Activated CD4-positive, alpha-beta T cell treated with anti-CD3 and anti-CD28 coated beads for 36 hours (primary cell): ENCODE data around the gene RPRD1B. TPM values are rescaled to one million over a fixed set of nuclear protein-coding genes. Genes with fewer than 3 reads are reported as not detected.

Experiments
- ATAC-seq: fragments of 200-7000 bp; cut with Tn5 transposase; one replicate; pipeline ENCODE4 v1.10.0; 2021; ENCODE audit warnings: mild to moderate bottlenecking, moderate library complexity
- CTCF ChIA-PET: fragments of 350-600 bp; sonication (Branson Sonifier 250); formaldehyde crosslinking; loops from one replicate; lab custom pipeline; 2021; ENCODE audit warnings: antibody characterized with exemption; lab: Charles Lee
- POLR2A ChIA-PET: fragments of 350-600 bp; sonication (Branson Sonifier 250); formaldehyde crosslinking; loops from one replicate; lab custom pipeline; 2021; ENCODE audit warnings: antibody characterized with exemption, inconsistent platforms; lab: Charles Lee
- DNase-seq: peaks from one replicate; pipeline ENCODE4 v3.0.0-alpha.2; 2020
- H3K27ac Mint-ChIP-seq: one replicate; pipeline ENCODE4 v1.8.0; 2021; ENCODE audit warnings: mixed read lengths
- H3K27me3 Mint-ChIP-seq: one replicate; pipeline ENCODE4 v1.8.0; 2021; ENCODE audit warnings: mixed read lengths
- H3K36me3 Mint-ChIP-seq: one replicate; pipeline ENCODE4 v1.8.0; 2021; ENCODE audit warnings: low read depth, mixed read lengths
- H3K4me1 Mint-ChIP-seq: one replicate; pipeline ENCODE4 v1.8.0; 2021; ENCODE audit warnings: mixed read lengths
- H3K4me3 Mint-ChIP-seq: one replicate; pipeline ENCODE4 v1.8.0; 2021; ENCODE audit warnings: mild to moderate bottlenecking, moderate library complexity, mixed read lengths
- H3K9me3 Mint-ChIP-seq: one replicate; pipeline ENCODE4 v1.8.0; 2021; ENCODE audit warnings: low read depth, mixed read lengths
- intact Hi-C, 2 experiments: fragments of 100-400 bp; cut with DNase I in 1 of 2; cut with micrococcal nuclease in 1 of 2; formaldehyde crosslinking; loops; one replicate each; pipeline versions ENCODE4 v1.14.2 to v1.15.1; 2022 to 2024; cut with DNase I, micrococcal nuclease
- total RNA-seq, 2 experiments: library from RNA; stranded (reverse); gene quantifications; one replicate each; pipeline ENCODE4 v1.2.3, GENCODE V29; 2021

The RPRD1B gene, protein sequence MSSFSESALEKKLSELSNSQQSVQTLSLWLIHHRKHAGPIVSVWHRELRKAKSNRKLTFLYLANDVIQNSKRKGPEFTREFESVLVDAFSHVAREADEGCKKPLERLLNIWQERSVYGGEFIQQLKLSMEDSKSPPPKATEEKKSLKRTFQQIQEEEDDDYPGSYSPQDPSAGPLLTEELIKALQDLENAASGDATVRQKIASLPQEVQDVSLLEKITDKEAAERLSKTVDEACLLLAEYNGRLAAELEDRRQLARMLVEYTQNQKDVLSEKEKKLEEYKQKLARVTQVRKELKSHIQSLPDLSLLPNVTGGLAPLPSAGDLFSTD
- total RNA-seq: 10 to 100 TPM; 29.9 to 36.4 TPM

DNA sequence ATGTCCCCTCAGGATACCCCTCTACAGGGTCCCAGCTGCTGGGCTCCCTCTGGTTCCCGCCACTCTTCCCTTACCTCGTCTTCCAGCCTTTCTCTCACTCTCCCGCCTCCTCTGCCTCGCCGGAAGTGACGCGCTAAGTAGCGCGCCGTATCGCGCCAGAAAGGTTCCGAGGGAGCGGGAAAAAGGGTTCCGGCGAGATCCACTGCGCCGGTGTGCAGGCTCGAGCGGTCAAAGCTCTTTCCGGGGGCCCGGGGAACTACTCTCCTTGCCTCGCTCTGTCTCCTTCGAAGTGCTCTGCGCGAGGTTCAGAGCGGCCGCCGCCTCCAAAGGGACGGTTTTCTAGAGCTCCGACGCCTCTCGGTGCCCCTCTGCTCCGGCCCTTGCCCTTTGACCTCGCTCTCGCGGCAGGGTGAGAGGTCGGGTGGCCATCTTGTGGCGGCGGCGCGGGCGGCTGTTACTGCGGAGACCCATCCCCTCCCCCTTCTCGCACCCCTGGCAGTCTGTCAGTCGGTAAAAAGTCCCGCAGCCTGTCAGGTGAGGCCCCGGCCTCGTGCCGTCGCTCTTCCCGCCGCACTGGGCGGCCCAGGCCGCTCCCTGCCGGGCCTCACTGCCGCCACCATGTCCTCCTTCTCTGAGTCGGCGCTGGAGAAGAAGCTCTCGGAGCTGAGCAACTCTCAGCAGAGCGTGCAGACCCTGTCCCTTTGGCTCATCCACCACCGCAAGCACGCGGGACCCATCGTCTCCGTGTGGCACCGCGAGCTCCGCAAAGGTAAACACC is at the start of gene RPRD1B, which contains the start of gene TTI1:
TSS of gene RPRD1B (plus strand) at position 417 of the 778 bp plus-strand sequence. CDS start at position 619, 202 bp downstream.
TSS of gene TTI1 (minus strand) at position 127 of the 778 bp plus-strand sequence. CDS start 19,640 bp downstream, outside the sequence.
- peaks cover 65% of the 10 kb centered on the region for H3K4me1 Mint-ChIP-seq
- peak within 1 kb of the TSS; percentile 98 for H3K27ac Mint-ChIP-seq
- H3K9me3 Mint-ChIP-seq: no peaks in the 10 kb centered on the region
- CTCF ChIA-PET: interaction anchor here (0.7 to 1.4 kb wide), 6 partner anchors 10 to 495 kb away, joined by 3 to 4 read pairs (median 4); no protein-coding TSS in a partner anchor
- H3K27me3 Mint-ChIP-seq: no peaks in the 10 kb centered on the region
- ATAC-seq: peak; percentile 85
- H3K4me3 Mint-ChIP-seq: peak within 1 kb of the TSS; percentile 94
- peaks cover 27% of the 10 kb centered on the region for H3K36me3 Mint-ChIP-seq
- intact Hi-C loops: loop anchor here in 1 of 2 experiments (1.0 to 10.0 kb wide), 13 partner anchors 23 to 1199 kb away; partner anchors contain the start of genes ACTR5, BLCAP, CTNNBL1 and DHX35
- peak; percentile 93 for DNase-seq
- POLR2A ChIA-PET: interaction anchor here (0.6 to 2.4 kb wide), 7 partner anchors 9 to 431 kb away, joined by 3 to 18 read pairs (median 3); no protein-coding TSS in a partner anchor

DNA sequence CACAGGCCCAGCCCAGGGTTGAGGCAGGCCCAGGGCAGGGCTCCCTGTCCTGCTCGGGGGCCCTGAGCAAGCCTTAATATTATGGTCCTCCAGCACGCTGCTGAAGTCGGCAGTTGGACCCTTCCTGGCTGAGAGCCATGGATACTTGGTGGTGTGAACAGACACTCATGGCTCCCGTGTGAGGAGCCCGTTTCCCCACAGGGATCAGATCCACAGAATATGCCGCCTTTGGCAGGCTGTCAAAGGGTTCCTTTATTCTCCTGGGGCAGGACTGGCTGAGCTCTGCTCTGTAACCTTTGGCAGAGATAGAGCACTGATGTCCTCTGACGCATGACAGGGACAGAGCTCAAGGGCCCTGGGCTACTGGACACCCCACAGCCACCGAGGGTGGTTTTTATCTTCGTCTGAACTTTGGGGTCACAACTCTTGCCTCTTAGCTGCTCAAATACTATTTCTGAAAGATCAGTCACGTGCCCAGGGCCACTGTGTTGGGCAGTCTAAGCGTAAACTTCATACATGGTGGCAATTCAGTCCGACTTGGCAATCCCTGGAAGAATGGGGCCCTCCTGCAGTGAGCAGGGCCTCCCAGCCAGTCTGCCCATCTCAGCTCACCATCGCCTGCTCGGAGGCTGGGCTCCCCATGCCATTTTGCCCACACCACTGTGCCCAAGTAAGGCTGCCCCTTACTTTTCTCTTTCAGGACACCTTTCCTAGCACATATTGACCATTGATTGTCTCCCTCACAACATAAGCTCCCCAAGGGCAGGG is 49.3 kb upstream of the RPRD1B start:
- no peak for DNase-seq
- POLR2A ChIA-PET: no interaction called here
- H3K9me3 Mint-ChIP-seq: no peaks in the 10 kb centered on the region
- CTCF ChIA-PET: no interaction called here
- no peak overlapping the region for H3K4me3 Mint-ChIP-seq
- intact Hi-C loops: no loop called here
- no peaks in the 10 kb centered on the region for H3K27me3 Mint-ChIP-seq
- no peak overlapping the region for H3K27ac Mint-ChIP-seq
- no peak for ATAC-seq
- H3K4me1 Mint-ChIP-seq: no peaks in the 10 kb centered on the region
- peaks cover 58% of the 10 kb centered on the region for H3K36me3 Mint-ChIP-seq

DNA sequence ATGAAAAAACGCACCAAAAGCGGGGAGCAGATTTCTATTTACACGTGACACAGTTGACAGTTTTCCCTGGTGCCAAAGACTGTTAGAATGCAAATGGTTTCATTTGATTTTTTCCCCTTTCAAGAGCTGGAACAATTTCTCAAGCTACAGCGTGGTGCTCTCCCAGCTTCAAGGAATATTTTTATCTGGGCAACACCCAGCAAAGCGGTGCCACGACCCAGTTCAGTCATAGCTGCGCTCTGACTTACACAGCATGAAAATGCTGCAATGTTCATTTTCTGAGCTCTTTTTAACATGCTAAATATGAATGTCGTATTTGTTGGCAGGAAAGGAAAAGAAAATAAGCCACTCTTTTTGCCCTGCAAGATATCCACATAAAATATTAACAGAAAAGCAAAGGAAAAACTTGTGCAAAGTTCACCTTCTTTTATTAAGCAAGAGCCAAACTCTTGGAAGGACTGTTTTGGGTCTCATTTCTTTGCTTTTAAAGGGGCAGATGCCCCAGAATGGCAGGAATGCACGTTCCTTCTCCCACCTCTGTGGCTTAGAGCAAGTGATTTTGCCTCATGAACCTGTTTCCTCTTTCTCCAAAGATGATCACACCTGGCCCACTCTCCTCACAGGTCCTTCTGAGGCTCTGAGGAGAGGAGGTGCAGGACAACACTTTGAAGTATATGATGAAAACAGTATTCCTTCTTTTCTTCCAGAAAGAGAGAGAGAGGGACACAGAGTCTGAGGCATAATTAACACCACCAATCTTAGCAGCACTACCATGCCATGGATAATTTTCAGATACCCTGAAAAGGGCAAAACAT is 47.3 kb upstream of the RPRD1B start:
- no peak for DNase-seq
- no peak overlapping the region for H3K4me3 Mint-ChIP-seq
- intact Hi-C loops: no loop called here
- H3K27me3 Mint-ChIP-seq: no peaks in the 10 kb centered on the region
- no peaks in the 10 kb centered on the region for H3K9me3 Mint-ChIP-seq
- ChIA-PET POLR2A (no interaction called here), CTCF (interaction anchor here (1.0 kb wide), 1 partner anchor 9 kb away, joined by 3 read pairs; no protein-coding TSS in a partner anchor)
- peaks cover 70% of the 10 kb centered on the region for H3K36me3 Mint-ChIP-seq
- no peak for ATAC-seq
- peaks cover 15% of the 10 kb centered on the region for H3K4me1 Mint-ChIP-seq
- no peak overlapping the region for H3K27ac Mint-ChIP-seq

DNA sequence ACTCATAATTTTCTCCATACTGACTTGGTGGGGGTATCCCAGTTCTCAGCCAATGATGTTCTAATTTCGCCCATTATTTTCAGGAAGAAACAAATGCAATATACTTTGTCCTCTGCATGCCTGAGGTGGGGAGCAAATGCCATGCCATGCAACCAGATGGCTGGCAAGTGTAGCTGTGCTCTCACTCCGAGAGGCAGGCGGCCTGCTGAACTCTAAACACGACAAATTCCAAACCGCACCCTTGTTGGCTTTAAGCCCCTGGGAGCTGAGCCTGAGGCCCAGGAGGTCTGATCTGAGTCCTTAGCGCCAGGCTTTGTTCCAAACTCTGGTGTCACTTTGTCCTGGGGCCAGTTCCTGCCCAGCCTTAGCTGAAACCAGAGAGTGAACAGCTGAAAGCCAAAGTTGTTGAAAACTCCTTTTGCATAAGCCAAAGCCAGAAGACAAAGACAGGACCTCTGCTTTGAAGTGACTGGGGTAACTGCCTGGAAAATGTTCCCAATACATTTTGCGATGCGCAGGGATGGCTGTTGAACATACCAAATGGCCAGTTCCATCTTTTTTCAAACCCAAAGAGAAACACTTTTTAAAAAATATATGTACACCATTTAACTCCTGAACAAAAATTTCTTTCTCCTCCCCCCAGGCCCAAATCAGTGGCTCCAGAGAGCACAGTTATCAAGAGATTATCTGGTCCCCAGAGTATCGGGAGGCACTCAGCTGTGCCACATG is 46.5 kb upstream of the RPRD1B start:
- peaks cover 69% of the 10 kb centered on the region for H3K36me3 Mint-ChIP-seq
- H3K4me3 Mint-ChIP-seq: no peak overlapping the region
- peaks cover 21% of the 10 kb centered on the region for H3K4me1 Mint-ChIP-seq
- H3K9me3 Mint-ChIP-seq: no peaks in the 10 kb centered on the region
- ChIA-PET POLR2A (no interaction called here), CTCF (no interaction called here)
- H3K27ac Mint-ChIP-seq: no peak overlapping the region
- ATAC-seq (no peak), DNase-seq (no peak)
- no peaks in the 10 kb centered on the region for H3K27me3 Mint-ChIP-seq
- intact Hi-C loops: no loop called here

DNA sequence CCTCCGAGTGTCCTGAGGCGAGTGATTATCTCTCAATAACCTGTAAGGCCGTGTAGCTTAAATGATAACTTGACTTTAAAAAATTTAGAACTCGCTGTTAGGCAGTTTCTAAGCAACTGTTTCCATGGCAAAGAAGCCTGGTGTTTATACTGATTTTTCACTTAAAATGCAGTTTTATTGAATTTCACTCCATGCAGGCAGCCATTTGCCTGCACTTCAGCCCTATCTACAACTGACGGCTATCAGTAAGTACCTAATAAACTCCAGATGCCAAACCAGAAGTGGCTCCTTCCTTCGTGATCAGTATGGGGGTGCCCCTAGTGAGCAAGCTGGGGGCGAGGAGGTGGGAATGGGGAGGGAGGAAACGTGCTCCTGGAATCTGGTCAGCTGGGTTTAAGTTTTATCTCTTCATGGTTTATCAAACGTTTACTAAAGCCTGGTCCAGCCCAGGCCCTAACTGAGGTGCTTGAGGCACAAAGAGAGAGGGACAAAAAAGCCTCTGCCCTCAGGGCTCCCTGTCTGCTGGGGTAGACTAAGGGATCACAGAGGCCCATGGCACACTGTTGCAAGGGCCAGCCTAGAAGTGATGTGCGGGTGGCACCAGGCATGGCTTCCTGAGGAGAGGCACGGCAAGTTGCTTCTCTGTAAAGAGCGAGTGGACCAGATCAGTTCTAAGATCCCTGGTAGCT is 45.8 kb upstream of the RPRD1B start:
- POLR2A ChIA-PET: no interaction called here
- H3K27ac Mint-ChIP-seq: no peak overlapping the region

DNA sequence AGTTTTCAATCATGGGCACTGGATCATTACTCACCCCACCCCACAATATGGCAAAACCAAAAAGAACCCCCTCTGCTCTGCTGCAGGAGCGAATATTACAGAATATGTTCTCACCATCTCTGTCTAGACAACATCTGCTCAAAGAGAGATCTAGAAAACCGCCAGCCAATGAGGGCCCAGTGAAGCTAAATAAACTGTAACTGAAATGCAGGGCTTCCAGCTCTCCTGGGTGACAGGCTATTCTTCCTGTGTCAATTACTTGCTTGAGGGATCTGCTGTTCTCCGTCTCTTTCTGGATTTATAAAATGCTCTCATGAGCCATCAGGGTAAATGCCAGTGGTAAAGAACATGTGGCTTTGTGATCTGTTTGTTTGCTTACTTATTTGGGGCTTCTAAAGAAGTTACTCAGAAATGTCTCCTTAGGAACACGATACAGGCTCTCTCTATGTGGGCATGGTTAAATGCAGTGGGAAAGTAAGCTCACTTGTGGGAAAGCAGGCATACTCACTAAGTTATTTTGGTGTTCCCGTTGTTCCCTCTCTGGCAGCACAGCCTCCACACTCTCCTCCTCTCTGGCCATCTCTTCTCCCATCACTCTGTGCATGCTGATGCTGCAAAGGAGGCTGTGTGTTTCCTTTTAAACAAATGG is 45.1 kb upstream of the RPRD1B start:
- no peak for DNase-seq
- Mint-ChIP-seq H3K36me3 (peaks cover 59% of the 10 kb centered on the region), H3K27me3 (no peaks in the 10 kb centered on the region), H3K4me1 (peaks cover 21% of the 10 kb centered on the region), H3K4me3 (no peak overlapping the region), H3K27ac (no peak overlapping the region), H3K9me3 (no peaks in the 10 kb centered on the region)
- no peak for ATAC-seq
- CTCF ChIA-PET: interaction anchor here (0.9 kb wide), 1 partner anchor 131 kb away, joined by 3 read pairs; no protein-coding TSS in a partner anchor
- intact Hi-C loops: no loop called here
- POLR2A ChIA-PET: no interaction called here

More for the DNA sequence above, 45.8 kb upstream of the RPRD1B start:
- Mint-ChIP-seq H3K9me3 (no peaks in the 10 kb centered on the region), H3K4me3 (no peak overlapping the region), H3K36me3 (peaks cover 64% of the 10 kb centered on the region), H3K27me3 (no peaks in the 10 kb centered on the region), H3K4me1 (peaks cover 21% of the 10 kb centered on the region)
- DNase-seq (no peak), ATAC-seq (no peak)
- intact Hi-C loops: no loop called here
- CTCF ChIA-PET: interaction anchor here (0.9 kb wide), 1 partner anchor 130 kb away, joined by 3 read pairs; no protein-coding TSS in a partner anchor

DNA sequence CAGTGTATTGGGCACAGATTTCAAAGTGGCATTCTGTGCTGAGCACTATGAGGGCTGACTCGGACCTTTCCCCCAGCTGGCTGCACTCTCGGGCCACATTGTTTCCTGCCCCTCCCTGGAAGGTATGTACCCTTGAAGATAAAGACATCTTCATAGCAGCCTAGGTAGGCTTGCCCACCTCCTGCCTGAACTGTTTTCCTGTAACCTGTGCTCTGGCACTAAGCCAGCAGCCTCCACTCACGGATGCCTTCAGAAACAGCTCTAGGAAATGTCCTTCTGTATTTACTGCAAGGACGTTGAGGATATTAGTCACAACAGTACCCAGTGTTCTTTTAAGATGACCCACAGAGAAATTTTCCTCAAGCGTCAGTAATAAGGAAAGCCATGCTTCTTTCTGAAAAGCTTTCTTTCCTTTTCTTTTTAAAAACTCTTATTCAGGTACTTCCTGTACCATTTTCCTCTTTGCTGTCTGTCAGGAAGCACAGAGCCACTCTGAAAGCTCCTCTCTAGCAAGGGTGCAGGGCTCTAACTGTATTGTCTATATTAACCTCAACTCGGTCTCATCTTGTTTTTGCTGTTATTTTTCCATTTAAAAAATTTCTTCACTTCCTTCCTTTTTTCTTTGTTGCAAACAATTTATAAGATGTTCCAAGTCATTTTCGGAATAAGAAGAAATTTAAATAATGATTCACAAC is 43.8 kb upstream of the RPRD1B start:
- ChIA-PET POLR2A (no interaction called here), CTCF (no interaction called here)
- Mint-ChIP-seq H3K9me3 (no peaks in the 10 kb centered on the region), H3K36me3 (peaks cover 57% of the 10 kb centered on the region), H3K27me3 (no peaks in the 10 kb centered on the region), H3K4me3 (no peak overlapping the region), H3K4me1 (peaks cover 21% of the 10 kb centered on the region), H3K27ac (no peak overlapping the region)
- no peak for DNase-seq
- ATAC-seq: no peak
- intact Hi-C loops: loop anchor here (1.0 to 5.0 kb wide), 4 partner anchors 12 to 297 kb away; partner anchors contain the start of genes CTNNBL1 (in 1 of the 2) and VSTM2L (in 1 of the 2)

DNA sequence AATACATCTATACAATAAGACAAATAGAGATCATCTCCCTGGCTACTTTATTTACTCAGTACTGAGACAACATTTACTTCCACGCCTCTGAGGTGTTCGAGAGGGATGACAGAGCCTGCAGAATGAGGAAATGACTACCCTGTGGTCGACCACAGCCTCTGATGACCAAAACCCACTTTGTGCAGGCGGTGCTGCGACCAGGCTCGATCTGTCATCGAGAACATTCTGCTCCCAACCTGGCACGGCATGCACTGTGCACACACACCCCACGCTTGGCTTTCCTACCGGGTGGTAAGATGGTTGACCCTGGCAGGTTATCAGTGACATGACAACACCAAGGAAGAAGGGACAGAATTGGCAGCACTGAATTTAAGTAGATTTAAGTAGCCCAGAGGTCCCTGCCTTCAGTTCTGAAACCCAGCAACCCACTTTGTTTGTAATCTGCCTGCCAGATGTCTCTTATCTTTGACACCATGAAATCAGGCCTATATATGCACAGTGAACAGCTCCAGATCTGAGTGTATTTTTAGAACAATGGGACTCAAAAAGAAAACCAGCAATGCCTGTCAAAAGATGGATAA is 42.9 kb upstream of the RPRD1B start:
- H3K27me3 Mint-ChIP-seq: no peaks in the 10 kb centered on the region
- POLR2A ChIA-PET: no interaction called here

More for the DNA sequence above, 42.9 kb upstream of the RPRD1B start:
- Mint-ChIP-seq H3K4me1 (peaks cover 21% of the 10 kb centered on the region), H3K27ac (peak overlapping the region; percentile 58), H3K9me3 (no peaks in the 10 kb centered on the region), H3K36me3 (peaks cover 58% of the 10 kb centered on the region), H3K4me3 (peak overlapping the region; percentile 23)
- intact Hi-C loops: loop anchor here (1.0 to 5.0 kb wide), 4 partner anchors 11 to 298 kb away; partner anchors contain the start of genes CTNNBL1 (in 1 of the 2) and VSTM2L (in 1 of the 2)
- DNase-seq: peak; percentile 84
- peak; percentile 92 for ATAC-seq
- CTCF ChIA-PET: interaction anchor here (0.6 to 1.0 kb wide), 3 partner anchors 12 to 230 kb away, joined by 3 read pairs; no protein-coding TSS in a partner anchor
